Ramos (cell line): ENCODE measurements around the gene ZMIZ1.
"Not testable (repeated sequence)": the region's sequence is repeated elsewhere in the genome, so short reads cannot be mapped to it uniquely, and the experiment has no call there.

Source experiments
- in situ Hi-C: fragments of 300-500 bp; cut with MboI; formaldehyde crosslinking; loops from one replicate; pipeline ENCODE4 v1.14.3; 2022; ENCODE audit warnings: low sequenced_read_pairs; ENCODE audit not compliant: unreplicated experiment

The ZMIZ1 gene

GRCh38 chr10:79335470-79336235 is 266.9 kb downstream of the ZMIZ1 start:
- in situ Hi-C loops = no loop called here

GRCh38 chr10:79336276-79336675 is 267.5 kb downstream of the ZMIZ1 start:
- in situ Hi-C loops = no loop called here

- in situ Hi-C loops = no loop called here
Observed at GRCh38 chr10:79336739-79337138, 268.0 kb downstream of the ZMIZ1 start.

- in situ Hi-C loops = not testable (repeated sequence)
Observed at GRCh38 chr10:79337783-79338469, 269.2 kb downstream of the ZMIZ1 start.

- in situ Hi-C loops = no loop called here
Observed at GRCh38 chr10:79339266-79339665, 270.5 kb downstream of the ZMIZ1 start.

GRCh38 chr10:79340646-79341244 is 272.0 kb downstream of the ZMIZ1 start:
- in situ Hi-C loops = no loop called here

- in situ Hi-C loops = no loop called here
Observed at GRCh38 chr10:79342295-79342761, 273.6 kb downstream of the ZMIZ1 start.

GRCh38 chr10:79342811-79343561 is 274.2 kb downstream of the ZMIZ1 start:
- in situ Hi-C loops = no loop called here

GRCh38 chr10:79344502-79345195 is 275.9 kb downstream of the ZMIZ1 start:
- in situ Hi-C loops = no loop called here

GRCh38 chr10:79345241-79346011 is 276.7 kb downstream of the ZMIZ1 start:
- in situ Hi-C loops = no loop called here

- in situ Hi-C loops = no loop called here
Observed at GRCh38 chr10:79346012-79346340, 277.2 kb downstream of the ZMIZ1 start.

- in situ Hi-C loops = no loop called here
Observed at GRCh38 chr10:79346388-79347225, 277.8 kb downstream of the ZMIZ1 start.

GRCh38 chr10:79347226-79347893 is 278.6 kb downstream of the ZMIZ1 start, which contains the start of gene PPIF:
Gene PPIF, plus strand, starts transcription at chr10:79347469. Its CDS starts 80 bp downstream, at chr10:79347549.
- in situ Hi-C loops = no loop called here

- in situ Hi-C loops = no loop called here
Observed at GRCh38 chr10:79347894-79348639, 279.3 kb downstream of the ZMIZ1 start.

- in situ Hi-C loops = no loop called here
Observed at GRCh38 chr10:79348640-79348988, 279.8 kb downstream of the ZMIZ1 start.

- in situ Hi-C loops = no loop called here
Observed at GRCh38 chr10:79349072-79349491, 280.3 kb downstream of the ZMIZ1 start.

- in situ Hi-C loops = no loop called here
Observed at GRCh38 chr10:79349766-79350406, 281.1 kb downstream of the ZMIZ1 start.
